NCI-H1417 (cell line): Measurements from ENCODE around the gene JMJD1C.
"Not testable (repeated sequence)": the region's sequence is repeated elsewhere in the genome, so short reads cannot be mapped to it uniquely, and the experiment has no call there.

ENCODE experiments used
- DNase-seq, 3 experiments: peaks; one replicate each; lab custom pipeline; 2025; lab: John Stamatoyannopoulos, UW

The JMJD1C gene

DNA sequence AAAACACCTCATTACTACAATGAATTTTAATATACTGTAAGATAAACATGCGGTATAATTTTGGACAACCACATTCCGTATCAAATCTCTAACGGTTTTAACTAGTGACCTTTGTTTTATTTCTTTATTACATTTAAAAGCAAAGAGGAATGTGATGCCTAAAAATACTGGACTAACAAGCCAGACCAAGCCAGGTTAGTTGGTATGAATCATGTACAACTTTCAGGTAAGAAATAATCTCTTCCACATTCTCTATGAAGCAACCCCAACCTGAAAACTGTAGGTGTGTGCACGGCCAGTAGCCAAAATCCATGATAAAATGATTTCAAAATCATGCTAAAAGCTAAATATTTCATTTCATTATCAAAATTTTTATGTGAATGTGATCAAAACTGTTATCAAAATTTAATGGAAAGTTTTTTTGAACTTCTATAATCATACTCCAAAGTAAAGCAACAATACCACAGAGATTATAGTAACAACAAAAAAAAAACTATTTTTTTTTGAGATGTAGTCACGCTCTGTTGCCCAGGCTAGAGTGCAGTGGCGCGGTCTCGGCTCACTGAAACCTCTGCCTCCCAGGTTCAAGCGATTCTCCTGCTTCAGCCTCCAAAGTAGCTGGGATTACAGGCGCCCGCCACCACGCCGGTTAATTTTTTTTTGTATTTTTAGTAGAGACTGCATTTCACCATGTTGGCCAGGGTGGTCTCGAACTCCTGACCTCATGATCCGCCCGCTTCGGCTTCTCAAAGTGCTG is 205.5 kb downstream of the JMJD1C start:
- DNase-seq: no peak

DNA sequence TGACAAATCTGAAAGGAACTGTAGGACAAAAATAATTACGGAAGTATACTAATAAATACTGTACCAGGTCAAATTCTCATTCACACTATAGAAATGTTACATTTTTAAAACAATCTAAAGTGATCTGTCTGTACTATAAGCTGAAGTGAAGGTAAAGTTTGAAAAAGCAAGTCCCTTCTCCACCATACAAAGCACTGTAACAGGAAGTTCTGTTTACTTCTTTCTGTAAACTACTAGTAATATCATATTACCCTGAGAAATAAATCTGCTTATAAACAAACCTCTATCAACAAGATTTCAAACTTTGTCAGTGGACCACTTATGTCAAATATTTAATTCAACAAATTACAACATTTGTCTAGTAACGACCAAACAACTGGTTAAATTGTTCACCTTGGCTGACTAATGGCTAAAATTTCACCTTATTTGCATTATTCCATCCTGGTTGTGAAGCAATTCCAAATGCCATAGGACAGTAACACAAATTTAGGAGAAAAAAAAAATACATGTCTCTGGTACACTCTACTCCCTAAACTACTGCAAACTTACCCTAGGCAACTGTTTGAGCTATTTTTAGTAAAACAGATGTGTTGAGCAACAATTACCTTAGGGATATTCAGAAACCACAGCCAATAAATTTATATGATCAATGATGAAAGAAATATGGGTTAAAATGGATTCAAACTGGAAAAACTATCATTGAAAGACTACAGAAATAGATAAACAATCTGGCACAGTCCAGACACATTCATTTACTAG is 206.7 kb downstream of the JMJD1C start:
- DNase-seq: no peak

DNA sequence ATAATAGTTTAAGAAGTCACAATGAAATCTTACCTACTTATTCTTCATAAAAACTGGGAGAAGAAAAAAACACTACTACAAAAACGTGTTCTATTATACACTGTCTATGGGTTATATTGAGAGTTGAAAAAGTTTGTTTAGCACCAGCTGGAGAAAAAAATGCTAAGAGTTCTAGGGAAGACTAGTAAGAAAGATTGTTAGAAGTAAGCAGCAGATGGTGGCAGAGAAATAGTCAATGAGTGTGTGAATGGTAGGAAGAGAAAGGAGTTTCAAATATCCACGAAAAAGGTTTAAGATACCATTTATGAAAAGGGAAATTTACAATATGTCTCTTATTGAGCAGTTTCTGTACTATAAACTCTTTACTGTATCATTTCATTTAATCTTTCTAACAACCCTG is 208.0 kb downstream of the JMJD1C start:
- DNase-seq: no peak

DNA sequence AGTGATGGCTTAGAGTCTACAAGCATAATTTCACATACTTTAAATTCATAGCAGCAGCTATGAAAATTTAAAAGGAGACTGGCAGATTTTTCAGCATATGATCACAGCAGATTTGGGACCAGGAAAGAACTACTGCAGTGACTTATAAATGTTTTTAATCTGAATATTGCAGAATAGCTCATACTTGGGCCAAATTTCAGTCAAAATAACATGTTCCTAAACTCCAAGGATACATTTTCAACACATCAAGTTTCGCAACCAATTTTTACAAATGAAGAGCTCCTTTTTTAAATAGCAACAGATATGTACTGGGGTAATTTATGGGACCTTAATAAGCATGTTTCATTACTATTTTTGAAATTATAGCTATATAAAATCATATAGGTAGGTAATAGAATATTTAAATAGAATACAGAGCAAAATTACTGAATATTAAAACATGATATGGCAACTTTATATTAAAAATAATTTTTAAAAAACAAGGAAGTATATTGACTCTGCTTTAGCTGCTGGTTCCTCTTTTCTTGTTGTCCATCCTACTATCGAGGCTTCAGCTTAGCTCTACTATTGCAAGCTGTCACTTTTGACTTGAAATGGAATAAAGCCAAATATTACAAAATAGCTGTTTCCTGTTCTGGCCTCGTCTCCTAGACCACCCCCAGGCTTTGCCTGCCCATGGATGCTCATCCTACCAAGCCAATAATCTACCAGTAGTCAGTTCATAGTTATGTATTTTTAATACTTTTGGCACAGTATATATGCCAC is 209.6 kb downstream of the JMJD1C start:
- no peak for DNase-seq

DNA sequence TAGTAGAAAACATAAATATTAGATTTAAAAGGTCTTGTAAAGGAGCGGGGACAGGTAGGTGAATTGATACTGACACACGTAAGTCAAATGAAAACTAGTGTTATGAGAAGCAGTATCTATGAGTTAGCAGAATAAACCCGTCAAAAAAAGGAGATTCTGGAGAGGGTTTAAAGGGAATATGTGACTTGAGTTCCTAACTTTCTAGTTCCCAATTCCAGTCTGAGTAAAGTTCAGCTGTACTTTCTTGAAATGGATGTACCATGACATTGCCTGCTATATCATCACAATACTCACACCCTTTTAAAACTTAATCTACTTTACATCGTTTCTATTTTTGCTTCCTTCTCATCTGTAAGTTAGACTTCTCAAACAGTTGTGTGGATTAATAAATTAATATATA is 210.5 kb downstream of the JMJD1C start:
- DNase-seq: no peak

DNA sequence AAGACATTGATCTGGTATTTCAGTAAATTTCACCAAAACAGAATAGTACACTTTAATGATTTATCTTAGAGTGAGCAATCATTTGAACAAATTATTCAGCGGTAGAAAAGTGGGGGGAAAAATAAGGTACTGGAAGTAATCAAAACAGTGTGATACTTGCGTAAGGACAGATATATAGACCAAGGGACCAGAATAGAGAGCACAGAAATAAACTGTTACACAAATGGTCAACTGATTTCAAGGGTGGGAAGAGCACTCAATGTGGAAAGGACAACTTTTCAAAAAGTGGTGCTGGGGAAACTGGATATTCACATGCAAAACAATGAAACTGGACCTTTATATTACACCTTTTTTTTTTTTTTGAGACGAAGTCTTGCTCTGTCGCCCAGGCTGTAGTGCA is 212.7 kb downstream of the JMJD1C start:
- DNase-seq: no peak

DNA sequence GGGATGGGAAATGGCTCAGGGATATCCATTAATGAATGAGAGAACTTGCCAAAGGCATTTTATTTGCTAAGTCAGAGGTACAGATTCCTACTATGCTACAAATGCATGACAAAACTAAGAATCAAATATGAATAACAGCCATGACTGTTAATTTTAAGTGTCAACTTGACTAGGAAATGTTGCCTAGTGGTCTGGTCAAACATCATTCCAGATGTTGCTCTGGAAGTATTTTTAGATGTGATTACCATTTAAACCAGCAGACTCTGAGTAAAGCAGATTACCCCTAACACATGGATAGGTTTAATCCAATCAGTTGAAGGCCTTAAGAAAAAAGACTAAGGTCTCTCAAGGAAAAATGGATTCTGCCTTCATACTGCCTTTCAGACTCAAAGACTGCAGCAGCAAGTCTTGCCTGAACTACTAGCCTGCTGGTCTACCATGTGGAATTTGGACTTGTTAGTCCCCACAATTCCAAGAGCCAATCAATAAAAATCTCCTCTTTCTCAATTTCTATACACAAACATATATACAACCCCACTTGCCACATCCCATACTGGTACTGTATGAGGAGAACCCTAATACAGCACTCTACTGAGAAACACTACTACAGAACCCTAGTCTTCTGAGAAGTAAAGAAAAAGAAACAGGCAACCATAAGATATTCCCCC is 213.5 kb downstream of the JMJD1C start:
- DNase-seq: no peak

DNA sequence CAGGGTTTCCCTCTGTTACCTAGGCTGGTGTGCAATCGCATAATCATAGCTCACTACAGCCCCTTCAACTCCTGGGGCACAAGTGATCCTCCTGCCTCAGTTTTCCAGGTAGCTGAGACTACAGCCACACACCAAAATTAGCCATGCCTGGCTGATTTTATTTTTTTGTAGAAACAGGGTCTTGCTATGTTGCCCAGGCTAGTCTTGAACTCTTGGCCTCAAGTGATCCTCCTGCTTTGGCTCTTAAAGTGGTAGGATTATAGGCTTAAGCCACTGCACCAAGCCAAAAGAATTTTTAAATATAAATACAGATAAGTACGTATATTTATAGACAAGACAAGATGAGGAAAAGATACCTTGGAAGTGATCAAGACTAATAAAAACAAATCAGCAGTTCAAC is 215.7 kb downstream of the JMJD1C start:
- no peak for DNase-seq

DNA sequence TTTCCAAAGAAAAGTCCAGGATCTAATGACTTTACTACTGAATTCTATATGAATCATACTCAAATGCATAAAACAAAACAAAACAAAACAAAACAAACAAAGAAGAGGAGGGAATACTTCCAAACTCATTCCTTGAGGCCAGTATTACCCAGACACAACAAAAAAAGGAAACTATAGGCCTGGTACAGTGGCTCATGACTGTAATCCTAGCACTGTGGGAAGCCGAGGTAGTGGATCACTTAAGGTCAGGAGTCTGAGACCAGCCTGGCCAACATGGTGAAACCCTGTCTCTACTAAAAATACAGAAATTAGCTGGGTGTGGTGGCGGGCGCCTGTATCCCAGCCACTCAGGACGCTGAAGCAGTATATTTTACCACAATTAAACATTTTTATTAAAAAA is 218.0 kb downstream of the JMJD1C start:
- no peak for DNase-seq

DNA sequence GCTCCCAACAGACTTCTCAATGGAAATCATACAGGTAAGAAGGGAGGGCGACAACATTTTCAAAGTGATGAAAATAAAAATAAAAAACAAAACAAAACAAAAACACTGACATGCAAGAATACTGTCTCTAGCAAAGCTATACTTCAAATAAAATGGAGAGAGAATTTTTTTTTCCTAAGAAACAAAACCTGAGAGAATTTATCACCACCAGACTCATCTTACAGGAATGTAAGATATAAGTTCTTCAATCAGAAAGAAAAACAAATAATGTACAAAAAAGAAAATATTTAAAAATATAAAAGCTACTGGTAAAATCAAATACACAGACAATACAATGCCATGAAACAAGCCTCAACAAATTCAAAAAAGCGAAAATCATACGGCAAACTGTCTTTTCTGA is 219.4 kb downstream of the JMJD1C start:
- no peak for DNase-seq

DNA sequence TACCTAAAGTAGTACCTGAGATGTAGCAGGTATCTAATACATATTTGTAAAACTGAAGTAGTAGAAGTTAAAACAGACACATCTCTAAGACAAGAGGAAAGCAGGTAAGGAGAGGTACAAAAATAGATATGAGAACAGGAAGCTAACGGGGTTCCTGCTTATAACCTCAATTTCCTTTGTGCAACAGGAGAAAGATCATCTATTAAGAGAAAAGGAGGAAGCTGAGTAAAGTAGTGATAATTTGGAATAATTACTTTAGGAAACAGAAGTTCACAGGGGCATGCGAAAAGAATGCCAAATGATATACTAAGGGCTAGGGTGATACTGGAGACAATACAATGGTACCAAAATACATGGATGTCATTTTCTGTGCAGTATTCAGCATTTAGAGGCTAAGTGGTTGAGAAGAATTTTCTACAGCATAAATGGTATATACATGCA is 223.9 kb downstream of the JMJD1C start:
- no peak for DNase-seq

DNA sequence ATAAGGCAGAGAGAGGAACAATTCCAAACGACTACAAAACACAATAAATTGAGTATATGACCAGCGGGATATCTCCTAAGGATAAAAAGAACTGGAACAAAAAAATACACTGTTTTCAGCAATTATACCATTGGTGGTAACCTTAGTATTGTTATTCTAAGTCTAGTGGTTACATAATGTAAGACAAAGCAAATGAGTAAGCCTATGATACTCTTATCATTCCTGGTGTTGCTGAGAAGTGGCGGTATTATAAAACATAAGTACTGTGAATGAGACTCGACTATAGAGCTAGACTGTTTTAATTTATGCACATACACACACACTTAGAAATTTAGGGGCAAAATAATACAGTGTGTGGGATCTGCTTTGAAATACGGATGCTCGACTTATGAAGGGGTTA is 225.0 kb downstream of the JMJD1C start:
- DNase-seq: no peak

DNA sequence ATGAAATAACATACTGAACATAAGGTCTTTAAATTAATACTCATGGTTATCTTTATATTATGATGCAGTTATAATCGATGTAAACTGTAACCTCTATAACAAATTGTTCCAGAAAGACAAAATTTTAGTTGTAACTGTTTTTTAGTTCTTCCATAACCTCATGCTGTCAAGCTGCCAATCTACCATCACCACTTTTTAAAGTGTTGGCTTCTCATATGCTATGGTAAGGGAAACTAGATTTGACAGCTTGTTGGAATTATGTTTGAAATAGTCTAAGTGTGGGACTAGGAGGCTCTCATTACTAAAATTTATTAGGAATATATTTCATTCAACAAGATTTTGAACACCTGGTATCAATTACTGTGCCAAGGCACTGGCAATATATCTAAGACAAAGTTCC is 227.3 kb downstream of the JMJD1C start:
- no peak for DNase-seq

DNA sequence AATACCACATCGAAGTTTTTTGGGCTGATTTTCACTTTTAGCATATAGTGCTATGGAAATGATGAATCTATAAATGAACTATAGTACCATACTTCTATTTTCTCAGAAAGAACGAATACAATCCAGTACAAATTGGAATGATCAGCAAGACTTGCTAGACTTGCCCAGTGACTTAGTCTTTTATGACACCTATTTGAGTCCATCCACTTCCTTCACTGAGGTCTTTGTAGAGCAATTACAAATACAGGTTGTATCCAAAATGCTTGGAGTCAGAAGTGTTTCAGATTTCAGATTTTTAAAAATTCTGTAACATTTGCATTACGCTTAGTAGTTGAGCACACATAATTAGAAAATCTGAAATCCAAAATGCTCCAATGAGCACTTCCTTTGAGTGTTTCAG is 228.4 kb downstream of the JMJD1C start:
- DNase-seq: no peak

DNA sequence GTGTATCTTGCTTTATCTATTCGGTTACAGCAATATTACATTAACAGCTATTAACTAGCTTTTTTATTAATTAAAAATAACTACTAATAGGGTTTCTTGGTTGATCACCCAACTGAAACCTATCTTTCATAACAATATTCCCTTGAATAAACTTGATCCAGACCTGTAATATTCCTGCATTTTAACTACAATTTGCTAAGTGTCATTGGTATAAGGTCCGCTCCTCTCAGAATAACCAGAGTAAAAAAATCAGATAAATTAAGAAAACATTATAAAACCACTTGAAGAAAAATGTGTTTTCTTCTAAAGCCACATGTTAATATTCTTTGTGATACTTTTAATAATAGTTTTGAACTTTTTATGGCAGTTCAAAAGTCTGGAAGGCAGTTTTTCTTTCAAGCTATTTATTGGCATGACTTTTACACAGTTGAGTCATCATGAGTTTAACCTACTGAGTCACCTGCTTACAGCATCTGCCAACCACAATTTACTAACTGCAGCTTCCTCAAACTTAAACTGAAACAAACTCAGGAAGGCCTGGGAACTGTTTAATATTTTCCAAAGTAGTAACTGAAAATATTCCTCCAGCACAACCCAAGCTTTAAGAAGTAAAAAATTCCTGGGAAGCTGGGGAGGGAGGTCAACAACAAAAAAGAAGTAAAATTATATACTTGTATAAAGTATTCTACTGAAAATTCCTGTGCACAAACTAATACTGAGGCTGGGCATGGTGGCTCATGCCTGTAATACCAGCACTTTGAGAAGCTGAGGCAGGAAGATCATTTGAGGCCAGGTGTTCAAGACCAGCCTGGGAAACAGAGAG is 229.5 kb downstream of the JMJD1C start:
- no peak for DNase-seq

DNA sequence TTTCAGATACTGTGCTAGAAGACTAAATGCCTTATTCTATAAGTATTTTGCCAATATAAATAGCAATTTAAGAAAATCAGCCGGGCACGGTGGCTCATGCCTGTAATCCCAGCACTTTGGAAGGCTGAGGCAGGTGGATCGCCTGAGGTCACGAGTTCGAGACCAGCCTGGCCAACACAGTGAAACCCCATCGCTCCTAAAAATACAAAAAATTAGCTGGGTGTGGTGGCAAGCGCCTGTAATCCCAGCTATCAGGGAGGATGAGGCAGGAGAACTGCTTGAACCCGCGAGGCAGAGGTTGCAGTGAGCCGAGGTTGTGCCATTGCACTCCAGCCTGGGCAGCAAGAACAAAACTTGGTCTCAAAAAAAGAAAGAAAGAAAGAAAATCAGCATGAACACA is 230.6 kb downstream of the JMJD1C start:
- DNase-seq: not testable (repeated sequence)

DNA sequence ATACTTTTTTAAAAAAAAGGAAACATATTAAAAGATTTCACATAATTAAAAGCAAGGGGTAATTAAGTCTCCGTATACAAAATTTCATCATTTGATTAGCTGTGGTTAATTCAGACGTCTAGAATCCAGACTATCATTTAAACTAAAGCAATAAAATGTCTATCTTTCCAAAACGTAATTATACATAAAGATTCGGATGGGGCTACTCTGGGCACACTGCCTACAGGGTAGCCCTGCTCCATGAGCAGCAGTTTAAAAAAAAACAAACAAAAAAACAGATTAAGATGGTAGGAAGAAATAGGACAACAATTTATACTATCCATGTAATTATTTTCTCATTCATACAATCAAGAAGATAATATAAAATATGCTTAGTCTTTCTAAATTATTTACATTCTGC is 236.6 kb downstream of the JMJD1C start:
- no peak for DNase-seq

DNA sequence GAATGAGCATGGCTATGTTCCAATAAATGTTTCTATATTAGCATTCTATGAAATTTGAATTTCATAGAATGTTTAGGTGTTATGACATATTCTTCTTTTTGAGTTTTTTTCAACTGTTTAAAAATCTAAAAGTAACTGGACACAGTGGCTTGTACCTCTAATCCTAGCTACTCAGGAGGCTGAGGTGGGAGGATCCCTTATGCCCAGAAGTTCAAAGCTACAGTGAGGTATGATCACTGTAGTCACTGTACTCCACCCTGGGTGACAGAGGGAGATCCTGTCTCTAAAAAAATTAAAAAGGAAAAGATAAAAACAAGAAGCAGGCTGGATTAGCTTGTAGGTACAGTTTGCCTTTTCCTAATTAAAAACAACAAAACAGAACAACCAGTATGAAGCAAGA is 237.5 kb downstream of the JMJD1C start:
- DNase-seq: no peak

DNA sequence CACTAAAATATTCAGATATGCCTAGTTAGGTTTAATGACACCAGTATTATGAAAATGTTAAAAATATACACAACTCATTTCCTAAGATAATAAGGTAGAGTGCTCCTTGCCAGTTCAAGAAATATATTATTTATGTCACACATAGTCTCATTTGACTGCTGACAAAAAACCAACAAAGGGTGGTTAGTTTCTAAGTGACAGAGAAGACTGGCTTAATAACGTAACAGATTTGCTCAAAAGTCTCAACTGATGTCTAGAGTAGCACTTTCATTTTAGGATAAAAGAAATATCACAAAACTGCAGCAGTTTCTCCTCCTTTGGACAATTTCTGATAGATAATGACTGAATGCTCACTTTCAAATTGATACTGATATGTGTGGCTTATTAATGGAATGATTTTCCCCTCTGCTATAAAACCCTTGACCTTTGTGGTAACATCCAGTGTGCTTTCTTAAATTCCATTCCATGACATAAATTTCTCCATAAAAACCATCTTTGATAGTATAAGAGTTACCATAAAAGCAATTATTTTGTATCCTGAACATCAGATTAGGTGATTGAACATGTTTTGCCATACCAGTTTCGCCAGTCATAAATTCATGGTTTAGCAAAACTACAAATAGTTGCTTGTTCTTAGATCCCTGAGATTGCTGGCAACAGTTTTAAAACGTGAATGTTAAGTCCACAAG is 238.4 kb downstream of the JMJD1C start:
- no peak for DNase-seq

DNA sequence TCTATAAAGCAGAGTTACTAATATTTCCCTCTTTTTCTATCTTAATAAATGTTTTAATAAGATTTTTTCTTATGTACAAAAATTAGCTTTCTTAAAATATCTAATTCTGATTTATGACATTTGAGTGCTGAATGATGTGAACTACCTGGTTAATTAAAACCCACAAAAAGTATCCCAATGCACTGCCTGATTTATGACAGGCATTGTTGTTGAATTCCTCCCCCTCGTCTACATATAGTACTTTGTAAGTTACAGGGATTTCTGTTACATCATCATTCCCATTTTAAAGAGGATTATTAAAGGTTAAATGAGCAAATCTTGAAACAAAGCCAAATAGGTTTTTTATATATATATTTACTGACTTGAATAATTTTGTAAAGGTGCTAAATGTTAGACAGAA is 241.5 kb downstream of the JMJD1C start:
- no peak for DNase-seq

DNA sequence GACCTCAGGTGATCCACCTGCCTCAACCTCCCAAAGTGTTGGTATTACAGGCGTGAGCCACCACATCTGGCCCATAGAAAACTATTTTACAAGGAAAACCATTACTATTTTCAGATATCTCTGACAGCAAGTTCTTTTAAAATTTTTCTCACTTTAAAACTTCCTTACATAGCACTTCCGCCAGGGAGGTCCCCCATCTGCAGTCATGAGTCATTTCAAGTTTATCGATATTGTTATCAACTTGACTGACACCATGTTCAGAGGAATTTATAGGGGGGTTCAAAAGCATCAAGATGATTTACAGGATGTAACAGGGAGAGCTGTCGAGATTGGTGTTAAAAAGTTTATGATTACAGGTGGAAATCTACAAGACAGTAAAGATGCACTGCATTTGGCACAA is 243.8 kb downstream of the JMJD1C start:
- DNase-seq: no peak
